Stimulated activated memory B cell treated with anti-CD40 and anti-IgM and Interleukin-4, amounts not matched to agents 10 μg/mL and 1 μg/mL and 100 μg/mL, for 72 hours (primary cell): ENCODE data around the gene NR1I3.
A peak's percentile ranks its signal among the peaks of the same experiment; 100 is the strongest.
"Not testable (repeated sequence)": the region's sequence is repeated elsewhere in the genome, so short reads cannot be mapped to it uniquely, and the experiment has no call there.

Experiments
- ATAC-seq: fragments of 150-1000 bp; cut with Tn5 transposase; 2 replicates; pipeline ENCODE4 v1.10.0; 2021
- H3K27ac Mint-ChIP-seq: one replicate; pipeline ENCODE4 v1.8.0; 2022; ENCODE audit warnings: mild to moderate bottlenecking, mixed read lengths
- H3K27me3 Mint-ChIP-seq: one replicate; pipeline ENCODE4 v1.8.0; 2022; ENCODE audit warnings: mixed read lengths
- H3K36me3 Mint-ChIP-seq: one replicate; pipeline ENCODE4 v1.8.0; 2022; ENCODE audit warnings: mixed read lengths
- H3K4me1 Mint-ChIP-seq: one replicate; pipeline ENCODE4 v1.8.0; 2022; ENCODE audit warnings: mixed read lengths
- H3K4me3 Mint-ChIP-seq: one replicate; pipeline ENCODE4 v1.8.0; 2022; ENCODE audit warnings: mild to moderate bottlenecking, moderate library complexity, mixed read lengths
- H3K9me3 Mint-ChIP-seq: one replicate; pipeline ENCODE4 v1.8.0; 2022; ENCODE audit warnings: mixed read lengths

NR1I3 gene

DNA sequence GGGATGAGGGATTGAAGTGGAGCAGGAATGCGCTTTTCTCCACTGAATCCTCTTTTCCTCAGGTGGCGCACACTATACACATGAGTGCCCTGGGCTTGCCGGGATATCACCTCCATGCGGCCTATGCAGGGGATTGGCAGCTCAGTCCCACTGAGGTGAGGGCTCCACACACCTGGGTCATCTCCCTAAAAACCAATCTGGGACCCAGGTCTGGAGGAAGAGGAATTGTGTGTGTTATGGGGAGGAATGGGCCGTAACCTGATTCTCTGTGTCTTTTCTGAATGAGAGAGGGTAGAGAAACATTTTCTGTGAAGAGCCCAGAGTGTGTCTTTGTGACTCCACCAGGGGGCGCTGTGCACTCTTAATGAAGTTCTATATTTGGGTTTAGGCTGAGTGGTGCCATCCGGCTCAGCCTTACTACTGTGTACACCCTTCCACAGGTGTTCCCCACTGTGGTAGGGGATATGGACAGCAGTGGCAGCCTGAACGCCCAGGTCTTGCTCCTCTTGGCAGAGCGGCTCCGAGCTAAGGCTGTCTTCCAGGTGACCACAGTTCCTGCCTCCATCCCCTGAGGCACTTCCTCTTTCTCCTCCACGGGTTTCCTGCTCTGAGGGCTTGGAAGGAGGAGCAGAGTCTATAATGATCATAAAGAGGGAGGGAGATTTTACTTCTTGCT is 10.7 kb downstream of the NR1I3 start:
- H3K27me3 Mint-ChIP-seq: peaks cover 19% of the 10 kb centered on the region
- H3K9me3 Mint-ChIP-seq: no peaks in the 10 kb centered on the region
- H3K36me3 Mint-ChIP-seq: peaks cover 30% of the 10 kb centered on the region
- ATAC-seq: peak; percentile 53
- H3K4me3 Mint-ChIP-seq: peak overlapping the region; percentile 100
- H3K4me1 Mint-ChIP-seq: peaks cover 30% of the 10 kb centered on the region
- peak overlapping the region; percentile 93 for H3K27ac Mint-ChIP-seq

DNA sequence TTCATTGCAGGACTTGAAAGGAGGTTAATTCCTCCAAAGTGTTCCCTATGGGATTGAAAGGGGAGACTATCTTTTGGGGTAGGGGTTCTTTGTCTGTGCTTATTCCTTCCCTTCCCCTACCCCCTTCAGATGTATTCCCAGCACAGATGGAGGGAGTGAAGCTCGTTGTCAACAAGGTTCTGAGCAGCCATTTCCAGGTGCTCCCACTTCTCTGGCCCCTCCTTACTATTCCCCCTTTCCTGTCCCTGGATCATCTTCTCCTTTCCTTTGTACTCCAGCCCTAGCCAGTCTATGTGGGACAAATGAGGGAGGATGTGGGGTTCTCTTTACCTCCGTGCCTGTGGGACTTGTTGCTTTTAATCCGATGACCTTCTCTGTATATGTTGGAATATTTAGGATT is 11.2 kb downstream of the NR1I3 start:
- Mint-ChIP-seq H3K36me3 (peaks cover 30% of the 10 kb centered on the region), H3K9me3 (no peaks in the 10 kb centered on the region), H3K4me3 (peak overlapping the region; percentile 100), H3K27ac (peak overlapping the region; percentile 93), H3K4me1 (peaks cover 30% of the 10 kb centered on the region), H3K27me3 (peaks cover 25% of the 10 kb centered on the region)
- no peak for ATAC-seq

DNA sequence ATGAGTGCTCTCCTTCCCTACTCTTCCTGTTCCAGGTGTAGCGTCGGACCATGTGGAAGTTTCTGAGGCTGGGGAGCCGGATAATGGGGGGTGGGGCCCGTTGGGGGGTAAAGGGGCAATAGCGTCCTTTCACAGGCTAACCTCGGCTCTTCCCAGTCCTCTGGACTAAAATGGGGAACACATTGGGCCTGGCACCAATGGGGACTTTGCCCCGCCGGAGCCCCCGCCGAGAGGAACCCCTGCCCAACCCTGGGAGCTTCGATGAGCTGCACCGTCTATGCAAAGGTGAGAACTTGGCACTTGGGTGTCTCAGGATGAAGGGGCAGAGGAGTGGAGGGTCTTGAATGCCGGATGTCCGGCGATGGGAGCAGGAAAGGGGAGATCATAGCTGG is 11.7 kb downstream of the NR1I3 start:
- Mint-ChIP-seq H3K4me1 (peaks cover 30% of the 10 kb centered on the region), H3K36me3 (peaks cover 30% of the 10 kb centered on the region), H3K9me3 (no peaks in the 10 kb centered on the region), H3K4me3 (peak overlapping the region; percentile 100), H3K27me3 (peaks cover 27% of the 10 kb centered on the region), H3K27ac (peak overlapping the region; percentile 93)
- no peak for ATAC-seq

DNA sequence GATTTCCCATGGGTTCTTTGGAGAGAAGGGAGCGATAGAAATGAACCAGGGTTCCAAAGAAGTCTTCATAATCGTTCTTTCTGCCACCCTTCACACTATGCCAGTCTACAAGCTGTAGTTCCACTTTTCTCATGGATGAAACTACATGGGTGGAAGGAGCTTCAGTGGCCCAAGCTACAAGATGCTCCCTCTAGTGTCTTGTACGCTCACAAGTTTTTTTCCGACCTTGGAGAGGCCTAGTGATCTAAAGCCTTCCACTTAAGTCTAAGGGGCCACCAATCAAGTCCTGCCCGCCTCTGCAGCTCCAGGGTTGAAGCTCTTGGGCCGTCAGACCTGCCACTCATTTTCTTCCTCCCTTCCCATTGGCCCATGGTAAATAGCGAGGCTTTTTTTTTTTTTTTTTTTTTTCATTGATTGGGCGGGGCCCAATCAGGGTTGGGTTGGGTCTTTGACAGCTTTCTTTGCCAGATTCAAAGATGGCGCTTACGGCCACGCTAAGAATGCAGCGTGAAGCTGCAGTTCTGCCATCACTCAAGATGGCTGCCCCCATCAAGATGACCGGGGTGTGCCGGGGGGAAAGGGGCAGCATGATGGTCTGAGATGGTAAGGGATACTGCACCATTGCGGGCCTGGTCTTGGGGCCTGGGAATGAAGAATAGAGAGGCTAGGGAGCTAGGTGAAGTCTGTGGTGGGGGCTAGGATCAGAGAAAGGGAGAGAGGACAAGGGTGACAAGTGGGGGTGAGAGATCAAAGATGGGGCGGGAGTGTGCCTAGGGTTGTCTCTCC is 12.3 kb downstream of the NR1I3 start, which contains the start of gene TOMM40L:
TOMM40L (plus strand) TSS at position 527 of the 786 bp plus-strand sequence. CDS start 430 bp downstream, outside the sequence.
- Mint-ChIP-seq H3K27me3 (peaks cover 27% of the 10 kb centered on the region), H3K27ac (peak within 1 kb of the TSS; percentile 93), H3K4me3 (peak within 1 kb of the TSS; percentile 100), H3K9me3 (no peaks in the 10 kb centered on the region), H3K4me1 (peaks cover 30% of the 10 kb centered on the region), H3K36me3 (peaks cover 28% of the 10 kb centered on the region)
- peak; percentile 99 for ATAC-seq

DNA sequence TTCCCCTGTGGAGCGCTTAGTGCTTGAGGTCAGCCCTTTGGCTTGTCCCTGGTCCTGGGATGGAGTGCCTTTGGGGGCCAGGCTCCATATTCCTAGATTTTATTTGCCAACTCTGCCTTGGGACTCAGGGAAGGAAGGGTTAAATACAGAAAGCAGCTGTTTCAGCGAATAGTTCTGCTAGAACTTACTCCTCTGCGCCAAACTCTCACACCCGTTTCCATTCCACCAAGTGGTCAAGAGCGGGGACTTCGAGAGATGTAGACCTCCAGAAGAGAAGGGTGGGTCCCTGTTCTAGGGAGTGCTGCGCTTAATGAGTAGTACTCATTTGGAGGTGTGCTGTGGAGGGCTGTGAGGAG is 12.8 kb downstream of the NR1I3 start:
- no peaks in the 10 kb centered on the region for H3K9me3 Mint-ChIP-seq
- no peak for ATAC-seq
- H3K27ac Mint-ChIP-seq: no peak overlapping the region
- H3K4me3 Mint-ChIP-seq: no peak overlapping the region
- peaks cover 30% of the 10 kb centered on the region for H3K4me1 Mint-ChIP-seq
- H3K27me3 Mint-ChIP-seq: peaks cover 27% of the 10 kb centered on the region
- H3K36me3 Mint-ChIP-seq: peaks cover 22% of the 10 kb centered on the region

DNA sequence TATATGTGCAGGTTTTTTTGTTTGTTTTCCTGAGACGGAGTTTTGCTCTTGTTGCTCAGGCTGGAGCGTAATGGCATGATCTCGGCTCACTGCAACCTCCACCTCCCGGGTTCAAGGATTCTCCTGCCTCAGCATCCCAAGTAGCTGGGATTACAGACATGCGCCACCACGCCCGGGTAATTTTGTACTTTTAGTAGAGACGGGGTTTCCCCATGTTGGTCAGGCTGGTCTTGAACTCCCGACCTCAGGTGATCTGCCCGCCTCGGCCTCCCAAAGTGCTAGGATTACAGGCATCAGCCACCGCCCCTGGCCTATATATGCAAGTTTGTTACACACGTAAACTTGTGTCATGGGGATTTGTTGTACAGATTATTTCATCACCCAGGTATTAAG is 13.3 kb downstream of the NR1I3 start:
- peaks cover 20% of the 10 kb centered on the region for H3K36me3 Mint-ChIP-seq
- H3K27ac Mint-ChIP-seq, ATAC-seq, H3K9me3 Mint-ChIP-seq, H3K4me3 Mint-ChIP-seq: not testable (repeated sequence)
- peaks cover 30% of the 10 kb centered on the region for H3K4me1 Mint-ChIP-seq
- H3K27me3 Mint-ChIP-seq: peaks cover 27% of the 10 kb centered on the region

DNA sequence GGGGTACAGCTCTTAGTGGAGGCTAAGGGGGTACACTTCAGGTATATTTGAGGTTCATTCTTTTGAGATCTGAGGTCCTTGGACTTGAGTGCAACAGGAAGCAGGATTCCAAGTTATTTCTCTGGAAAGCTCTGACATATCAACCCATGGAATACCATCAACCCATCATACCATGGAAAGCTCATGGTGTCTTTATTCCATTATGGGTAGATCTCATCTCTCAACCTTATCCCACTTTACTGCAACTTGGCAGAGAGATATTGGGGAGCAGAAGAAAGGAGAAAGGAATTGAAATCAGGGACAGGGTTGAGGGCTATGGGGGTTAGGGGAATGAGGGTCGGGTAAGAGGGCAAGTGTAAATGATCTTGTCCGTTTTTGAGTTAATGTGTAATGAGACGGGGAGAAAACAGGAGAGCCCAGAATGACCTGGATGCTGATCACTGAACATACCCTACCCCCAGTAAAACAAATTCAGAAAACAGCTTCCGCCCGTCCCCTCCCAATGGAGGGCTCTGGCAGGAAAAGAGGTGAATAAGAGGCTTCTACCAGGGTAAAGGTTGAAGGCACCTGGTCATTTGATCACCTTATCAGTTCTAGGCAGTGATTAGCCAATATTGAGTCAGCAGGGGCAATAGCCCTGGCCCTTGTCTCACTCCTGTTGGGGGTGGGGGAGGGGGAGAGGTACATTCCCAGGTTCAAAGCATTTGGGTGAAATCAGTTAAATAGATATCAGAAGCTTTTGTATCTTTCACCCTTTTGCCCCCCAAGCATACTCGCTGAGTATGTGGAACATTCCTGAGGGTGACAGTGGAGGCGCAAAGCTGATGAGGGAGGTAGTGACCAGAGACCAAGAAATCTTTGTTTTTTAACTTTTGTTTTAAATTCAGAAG is 14.0 kb downstream of the NR1I3 start:
- no peak overlapping the region for H3K4me3 Mint-ChIP-seq
- peaks cover 27% of the 10 kb centered on the region for H3K27me3 Mint-ChIP-seq
- peaks cover 13% of the 10 kb centered on the region for H3K36me3 Mint-ChIP-seq
- H3K27ac Mint-ChIP-seq: no peak overlapping the region
- peaks cover 30% of the 10 kb centered on the region for H3K4me1 Mint-ChIP-seq
- no peaks in the 10 kb centered on the region for H3K9me3 Mint-ChIP-seq
- ATAC-seq: no peak

GRCh38 chr1:161222175-161223019 is 15.6 kb downstream of the NR1I3 start:
- H3K36me3 Mint-ChIP-seq: no peaks in the 10 kb centered on the region
- ATAC-seq: no peak
- H3K4me3 Mint-ChIP-seq: no peak overlapping the region
- H3K27me3 Mint-ChIP-seq: peaks cover 38% of the 10 kb centered on the region
- peaks cover 38% of the 10 kb centered on the region for H3K4me1 Mint-ChIP-seq
- H3K27ac Mint-ChIP-seq: no peak overlapping the region
- no peaks in the 10 kb centered on the region for H3K9me3 Mint-ChIP-seq

DNA sequence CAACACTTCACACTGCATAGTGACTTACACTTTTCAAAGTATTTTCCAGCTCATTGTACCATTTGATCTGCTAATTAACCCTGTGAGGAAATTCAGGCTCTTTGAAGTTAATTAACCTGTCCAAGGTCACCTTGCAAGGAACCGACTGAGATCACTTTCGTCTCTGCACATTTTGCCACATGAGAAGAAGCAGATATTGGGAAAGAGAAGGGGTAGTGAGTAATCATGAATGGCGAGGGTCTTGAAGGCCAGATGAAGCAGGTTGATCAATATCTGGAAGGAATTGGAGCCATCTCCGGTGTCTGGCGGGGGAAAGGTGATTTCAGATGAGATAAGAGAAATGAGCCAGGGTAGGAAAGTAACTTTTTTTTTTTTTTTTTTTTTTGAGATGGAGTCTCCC is 18.0 kb downstream of the NR1I3 start:
- Mint-ChIP-seq H3K4me3 (no peak overlapping the region), H3K27me3 (peaks cover 38% of the 10 kb centered on the region), H3K9me3 (no peaks in the 10 kb centered on the region), H3K4me1 (peaks cover 28% of the 10 kb centered on the region), H3K36me3 (peaks cover 3% of the 10 kb centered on the region), H3K27ac (no peak overlapping the region)
- ATAC-seq: no peak

DNA sequence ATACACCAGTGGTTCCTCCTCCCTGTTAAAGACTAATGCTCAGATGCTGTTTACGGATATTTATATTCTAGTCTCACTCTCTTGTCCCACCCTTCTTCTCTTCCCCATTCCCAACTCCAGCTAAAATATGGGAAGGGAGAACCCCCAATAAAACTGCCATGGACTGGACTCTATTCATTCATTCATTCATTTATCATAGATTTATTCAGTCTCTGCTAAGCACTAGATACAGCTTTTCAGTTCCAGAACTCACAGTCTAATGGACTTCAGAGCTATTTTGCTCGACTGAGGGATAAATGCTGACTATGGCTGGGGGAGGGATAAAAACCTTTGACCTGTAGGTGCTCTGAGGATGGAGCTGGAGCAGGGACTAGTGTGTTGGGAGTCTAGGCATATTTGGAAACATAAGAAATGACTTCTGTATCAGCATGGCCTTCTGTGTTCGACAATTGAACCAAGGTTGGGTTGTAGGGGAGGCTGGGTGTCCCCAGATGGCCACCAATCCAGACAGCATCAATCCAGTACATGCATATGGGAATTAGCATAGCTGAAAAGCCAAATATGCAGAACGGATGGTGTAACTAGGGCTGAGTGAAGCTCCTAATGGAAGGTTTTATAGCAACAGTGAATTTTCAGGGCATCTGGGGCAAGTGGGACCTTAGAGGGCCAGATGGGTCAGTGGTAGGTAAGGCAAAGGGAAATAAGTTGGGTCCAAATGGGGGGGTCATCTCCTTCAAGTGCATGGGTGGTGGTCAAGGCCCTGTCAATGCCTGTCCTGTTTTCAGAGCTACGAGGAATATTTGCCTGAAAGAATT is 18.7 kb downstream of the NR1I3 start:
- H3K27me3 Mint-ChIP-seq: peaks cover 38% of the 10 kb centered on the region
- H3K4me3 Mint-ChIP-seq: no peak overlapping the region
- peaks cover 10% of the 10 kb centered on the region for H3K36me3 Mint-ChIP-seq
- no peak overlapping the region for H3K27ac Mint-ChIP-seq
- no peaks in the 10 kb centered on the region for H3K9me3 Mint-ChIP-seq
- peaks cover 27% of the 10 kb centered on the region for H3K4me1 Mint-ChIP-seq
- no peak for ATAC-seq

DNA sequence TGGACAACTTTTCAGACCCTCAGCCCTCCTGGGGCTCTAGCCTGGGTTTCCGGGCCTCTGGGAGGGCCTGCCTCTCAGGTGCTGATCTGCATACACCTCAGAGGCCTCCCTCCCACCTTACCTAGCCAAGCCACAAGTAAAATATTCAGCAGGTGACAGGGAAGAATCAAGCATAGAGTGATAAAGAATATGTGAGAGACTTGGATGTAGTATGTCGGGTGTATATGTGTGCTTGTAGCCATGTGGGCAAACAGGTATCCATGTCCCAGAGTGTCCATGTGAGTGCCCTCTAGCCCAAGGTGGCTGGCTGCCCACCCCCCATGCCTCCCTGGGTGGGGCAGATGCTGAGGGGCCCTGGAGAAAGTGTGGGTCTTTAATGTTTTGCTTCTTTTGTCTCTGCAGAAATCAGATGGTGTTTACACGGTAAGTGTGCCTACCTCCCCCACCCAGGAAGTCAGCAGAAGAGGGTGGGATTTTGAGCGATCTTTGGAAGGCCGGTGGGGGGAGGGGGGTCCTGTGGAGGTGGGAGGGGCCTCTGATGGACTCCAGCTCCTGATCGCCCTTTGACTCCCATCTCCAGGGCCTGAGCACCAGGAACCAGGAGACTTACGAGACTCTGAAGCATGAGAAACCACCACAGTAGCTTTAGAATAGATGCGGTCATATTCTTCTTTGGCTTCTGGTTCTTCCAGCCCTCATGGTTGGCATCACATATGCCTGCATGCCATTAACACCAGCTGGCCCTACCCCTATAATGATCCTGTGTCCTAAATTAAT is 19.5 kb downstream of the NR1I3 start:
- Mint-ChIP-seq H3K36me3 (peaks cover 18% of the 10 kb centered on the region), H3K27ac (no peak overlapping the region), H3K9me3 (no peaks in the 10 kb centered on the region), H3K4me1 (peaks cover 27% of the 10 kb centered on the region), H3K4me3 (no peak overlapping the region), H3K27me3 (peaks cover 30% of the 10 kb centered on the region)
- ATAC-seq: no peak

- Mint-ChIP-seq H3K9me3 (no peaks in the 10 kb centered on the region), H3K4me1 (peaks cover 27% of the 10 kb centered on the region), H3K4me3 (no peak overlapping the region), H3K36me3 (peaks cover 25% of the 10 kb centered on the region), H3K27me3 (peaks cover 24% of the 10 kb centered on the region), H3K27ac (no peak overlapping the region)
- no peak for ATAC-seq
Measured at GRCh38 chr1:161217831-161218230, 20.2 kb downstream of the NR1I3 start.

GRCh38 chr1:161216945-161217712 is 20.9 kb downstream of the NR1I3 start:
- Mint-ChIP-seq H3K27me3 (peaks cover 17% of the 10 kb centered on the region), H3K9me3 (no peaks in the 10 kb centered on the region), H3K4me1 (peaks cover 27% of the 10 kb centered on the region), H3K4me3 (no peak overlapping the region), H3K27ac (no peak overlapping the region), H3K36me3 (peaks cover 29% of the 10 kb centered on the region)
- peak; percentile 91 for ATAC-seq
